ENCODE data around the gene PAN2. TPM values are rescaled to one million over a fixed set of nuclear protein-coding genes. Genes with fewer than 3 reads are reported as not detected.

The PAN2 gene
- total and polyA plus RNA-seq, 10 of the 15 experiments (the other 5 are each of a cell fraction or from before 2014, with no cell fraction given): 14.4 to 61.8 (median 34.9) TPM

GRCh38 chr12:56299853-56300643 lies 33.8 kb downstream of the PAN2 start, which contains the start of gene CS (continued):
- no peak for TF ChIP-seq HDAC6 (IDR thresholded peaks at IDR 0.05; ENCODE audit: unreplicated experiment)
- TF ChIP-seq RELB (IDR thresholded peaks at IDR 0.05; ENCODE audit: low read depth): peak; percentile 68
- peak; percentile 69; the same call in 1 of the 2 replicates for TF ChIP-seq CHD2 (IDR thresholded peaks at IDR 0.05; ENCODE audit: borderline replicate concordance, low read depth, low read length)
- no peak for TF ChIP-seq WRNIP1 (IDR thresholded peaks at IDR 0.05; ENCODE audit: borderline replicate concordance, low read depth, low read length)
- TF ChIP-seq, protein P1, sequence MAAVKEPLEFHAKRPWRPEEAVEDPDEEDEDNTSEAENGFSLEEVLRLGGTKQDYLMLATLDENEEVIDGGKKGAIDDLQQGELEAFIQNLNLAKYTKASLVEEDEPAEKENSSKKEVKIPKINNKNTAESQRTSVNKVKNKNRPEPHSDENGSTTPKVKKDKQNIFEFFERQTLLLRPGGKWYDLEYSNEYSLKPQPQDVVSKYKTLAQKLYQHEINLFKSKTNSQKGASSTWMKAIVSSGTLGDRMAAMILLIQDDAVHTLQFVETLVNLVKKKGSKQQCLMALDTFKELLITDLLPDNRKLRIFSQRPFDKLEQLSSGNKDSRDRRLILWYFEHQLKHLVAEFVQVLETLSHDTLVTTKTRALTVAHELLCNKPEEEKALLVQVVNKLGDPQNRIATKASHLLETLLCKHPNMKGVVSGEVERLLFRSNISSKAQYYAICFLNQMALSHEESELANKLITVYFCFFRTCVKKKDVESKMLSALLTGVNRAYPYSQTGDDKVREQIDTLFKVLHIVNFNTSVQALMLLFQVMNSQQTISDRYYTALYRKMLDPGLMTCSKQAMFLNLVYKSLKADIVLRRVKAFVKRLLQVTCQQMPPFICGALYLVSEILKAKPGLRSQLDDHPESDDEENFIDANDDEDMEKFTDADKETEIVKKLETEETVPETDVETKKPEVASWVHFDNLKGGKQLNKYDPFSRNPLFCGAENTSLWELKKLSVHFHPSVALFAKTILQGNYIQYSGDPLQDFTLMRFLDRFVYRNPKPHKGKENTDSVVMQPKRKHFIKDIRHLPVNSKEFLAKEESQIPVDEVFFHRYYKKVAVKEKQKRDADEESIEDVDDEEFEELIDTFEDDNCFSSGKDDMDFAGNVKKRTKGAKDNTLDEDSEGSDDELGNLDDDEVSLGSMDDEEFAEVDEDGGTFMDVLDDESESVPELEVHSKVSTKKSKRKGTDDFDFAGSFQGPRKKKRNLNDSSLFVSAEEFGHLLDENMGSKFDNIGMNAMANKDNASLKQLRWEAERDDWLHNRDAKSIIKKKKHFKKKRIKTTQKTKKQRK (IDR thresholded peaks at IDR 0.05; ENCODE audit: low read depth, low read length): peak; percentile 43; the same call in 1 of the 2 replicates
- TF ChIP-seq, protein P2, sequence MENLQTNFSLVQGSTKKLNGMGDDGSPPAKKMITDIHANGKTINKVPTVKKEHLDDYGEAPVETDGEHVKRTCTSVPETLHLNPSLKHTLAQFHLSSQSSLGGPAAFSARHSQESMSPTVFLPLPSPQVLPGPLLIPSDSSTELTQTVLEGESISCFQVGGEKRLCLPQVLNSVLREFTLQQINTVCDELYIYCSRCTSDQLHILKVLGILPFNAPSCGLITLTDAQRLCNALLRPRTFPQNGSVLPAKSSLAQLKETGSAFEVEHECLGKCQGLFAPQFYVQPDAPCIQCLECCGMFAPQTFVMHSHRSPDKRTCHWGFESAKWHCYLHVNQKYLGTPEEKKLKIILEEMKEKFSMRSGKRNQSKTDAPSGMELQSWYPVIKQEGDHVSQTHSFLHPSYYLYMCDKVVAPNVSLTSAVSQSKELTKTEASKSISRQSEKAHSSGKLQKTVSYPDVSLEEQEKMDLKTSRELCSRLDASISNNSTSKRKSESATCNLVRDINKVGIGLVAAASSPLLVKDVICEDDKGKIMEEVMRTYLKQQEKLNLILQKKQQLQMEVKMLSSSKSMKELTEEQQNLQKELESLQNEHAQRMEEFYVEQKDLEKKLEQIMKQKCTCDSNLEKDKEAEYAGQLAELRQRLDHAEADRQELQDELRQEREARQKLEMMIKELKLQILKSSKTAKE (IDR thresholded peaks at IDR 0.05; ENCODE audit: low read depth, poor library complexity, severe bottlenecking): no peak
- TF ChIP-seq, protein P3, sequence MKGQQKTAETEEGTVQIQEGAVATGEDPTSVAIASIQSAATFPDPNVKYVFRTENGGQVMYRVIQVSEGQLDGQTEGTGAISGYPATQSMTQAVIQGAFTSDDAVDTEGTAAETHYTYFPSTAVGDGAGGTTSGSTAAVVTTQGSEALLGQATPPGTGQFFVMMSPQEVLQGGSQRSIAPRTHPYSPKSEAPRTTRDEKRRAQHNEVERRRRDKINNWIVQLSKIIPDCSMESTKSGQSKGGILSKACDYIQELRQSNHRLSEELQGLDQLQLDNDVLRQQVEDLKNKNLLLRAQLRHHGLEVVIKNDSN (IDR thresholded peaks at IDR 0.05; ENCODE audit: borderline replicate concordance, extremely low read length, insufficient read depth, low read depth, low read length): peak; percentile 33
- TF ChIP-seq ZNF24 (IDR thresholded peaks at IDR 0.05): no peak
- no peak for TF ChIP-seq CTCF (IDR thresholded peaks at IDR 0.05 in 2 of 3, conservative IDR thresholded peaks at IDR 0.05 in 1 of 3; ENCODE audit: control insufficient read depth in 2 of 3, extremely low read depth in 1 of 3, insufficient read depth in 1 of 3, low read depth in 3 of 3, low read length in 3 of 3)
- no peak for TF ChIP-seq EP300 (IDR thresholded peaks at IDR 0.05; ENCODE audit: borderline replicate concordance in 1 of 2, control insufficient read depth in 1 of 2, low read depth in 2 of 2, low read length in 2 of 2)
- peak; percentile 35 for TF ChIP-seq CREB1 (IDR thresholded peaks at IDR 0.05; ENCODE audit: low read depth)
- TF ChIP-seq TCF3 (IDR thresholded peaks at IDR 0.05; ENCODE audit: borderline replicate concordance, insufficient read depth, low read depth, low read length): 0 out of 2 replicates have a peak, but pooled peaks have one; percentile 16
- no peak for TF ChIP-seq JUNB (IDR thresholded peaks at IDR 0.05)
- no peak for TF ChIP-seq USF2 (IDR thresholded peaks at IDR 0.05; ENCODE audit: borderline replicate concordance, low read depth, low read length)
- no peak for TF ChIP-seq SMC3 (IDR thresholded peaks at IDR 0.05; ENCODE audit: borderline replicate concordance, low read length)
- TF ChIP-seq MTA3 (IDR thresholded peaks at IDR 0.05; ENCODE audit: borderline replicate concordance, low read length): no peak
